ENCODE data around the gene ANO7. TPM values are rescaled to one million over a fixed set of nuclear protein-coding genes. Genes with fewer than 3 reads are reported as not detected.
"Not testable (repeated sequence)": the region's sequence is repeated elsewhere in the genome, so short reads cannot be mapped to it uniquely, and the experiment has no call there.

Gene ANO7
- polyA plus RNA-seq, 3 donors = 2.1 to 2.7 (median 2.5) TPM

DNA sequence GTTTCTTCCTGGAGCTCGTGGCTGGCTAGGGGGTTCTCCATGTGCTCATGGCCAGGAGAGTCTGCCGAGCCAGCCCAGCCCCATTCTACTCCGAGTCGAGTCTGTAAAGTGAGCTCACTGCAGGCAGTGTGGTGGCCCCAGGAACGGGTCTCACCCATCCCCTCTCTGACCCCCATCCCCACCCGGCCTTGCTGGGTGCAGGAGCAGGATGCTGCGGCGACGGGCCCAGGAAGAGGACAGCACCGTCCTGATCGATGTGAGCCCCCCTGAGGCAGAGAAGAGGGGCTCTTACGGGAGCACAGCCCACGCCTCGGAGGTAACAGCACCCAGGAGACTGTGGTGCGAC is 1.4 kb downstream of the ANO7 start:
- DNase-seq = no peak

GRCh38 chr2:241190291-241190981 is 2.0 kb downstream of the ANO7 start:
- DNase-seq = no peak

DNA sequence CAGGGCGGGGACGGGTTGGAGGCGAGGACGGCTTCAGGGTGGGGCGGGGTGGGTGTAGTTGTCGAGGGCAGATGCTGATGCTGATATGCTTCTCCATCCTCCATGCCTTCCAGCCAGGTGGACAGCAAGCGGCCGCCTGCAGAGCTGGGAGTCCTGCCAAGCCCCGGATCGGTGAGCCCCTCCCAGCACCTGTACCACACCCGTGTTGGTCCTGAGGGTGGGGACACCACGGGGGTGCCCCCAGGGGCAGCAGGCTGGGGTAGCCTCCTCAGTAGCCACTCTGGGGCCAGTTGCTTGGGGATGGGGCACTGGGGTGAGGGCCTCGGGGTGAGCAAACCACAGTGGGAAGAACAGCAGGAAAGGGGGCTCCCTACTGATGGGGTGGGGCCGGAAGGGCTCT is 2.6 kb downstream of the ANO7 start:
- no peak for DNase-seq

- DNase-seq = no peak
These were observed 4.8 kb downstream of the ANO7 start for GRCh38 chr2:241193271-241193670.

GRCh38 chr2:241194811-241195210 is 6.3 kb downstream of the ANO7 start:
- DNase-seq = no peak

- no peak for DNase-seq
These were observed 7.1 kb downstream of the ANO7 start for GRCh38 chr2:241195506-241196130.

DNA sequence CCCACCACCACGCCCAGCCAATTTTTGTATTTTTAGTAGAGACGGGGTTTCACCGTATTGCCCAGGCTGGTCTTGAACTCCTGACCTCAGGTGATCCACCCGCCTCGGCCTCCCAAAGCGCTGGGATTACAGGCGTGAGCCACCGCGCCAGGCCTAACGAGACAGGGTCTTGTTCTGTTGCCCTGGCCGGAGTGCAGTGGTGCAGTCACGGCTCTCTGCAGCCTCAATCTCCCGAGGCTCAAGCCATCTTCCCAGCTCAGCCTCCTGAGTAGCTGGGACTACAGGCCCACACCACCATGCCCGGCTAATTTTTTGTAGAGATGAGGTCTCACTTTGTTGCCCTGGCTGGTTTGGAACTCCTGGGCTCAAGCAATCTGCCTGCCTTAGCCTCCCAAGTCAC is 8.8 kb downstream of the ANO7 start:
- not testable (repeated sequence) for DNase-seq

- no peak for DNase-seq
These were observed 9.5 kb downstream of the ANO7 start for GRCh38 chr2:241197947-241198346.

DNA sequence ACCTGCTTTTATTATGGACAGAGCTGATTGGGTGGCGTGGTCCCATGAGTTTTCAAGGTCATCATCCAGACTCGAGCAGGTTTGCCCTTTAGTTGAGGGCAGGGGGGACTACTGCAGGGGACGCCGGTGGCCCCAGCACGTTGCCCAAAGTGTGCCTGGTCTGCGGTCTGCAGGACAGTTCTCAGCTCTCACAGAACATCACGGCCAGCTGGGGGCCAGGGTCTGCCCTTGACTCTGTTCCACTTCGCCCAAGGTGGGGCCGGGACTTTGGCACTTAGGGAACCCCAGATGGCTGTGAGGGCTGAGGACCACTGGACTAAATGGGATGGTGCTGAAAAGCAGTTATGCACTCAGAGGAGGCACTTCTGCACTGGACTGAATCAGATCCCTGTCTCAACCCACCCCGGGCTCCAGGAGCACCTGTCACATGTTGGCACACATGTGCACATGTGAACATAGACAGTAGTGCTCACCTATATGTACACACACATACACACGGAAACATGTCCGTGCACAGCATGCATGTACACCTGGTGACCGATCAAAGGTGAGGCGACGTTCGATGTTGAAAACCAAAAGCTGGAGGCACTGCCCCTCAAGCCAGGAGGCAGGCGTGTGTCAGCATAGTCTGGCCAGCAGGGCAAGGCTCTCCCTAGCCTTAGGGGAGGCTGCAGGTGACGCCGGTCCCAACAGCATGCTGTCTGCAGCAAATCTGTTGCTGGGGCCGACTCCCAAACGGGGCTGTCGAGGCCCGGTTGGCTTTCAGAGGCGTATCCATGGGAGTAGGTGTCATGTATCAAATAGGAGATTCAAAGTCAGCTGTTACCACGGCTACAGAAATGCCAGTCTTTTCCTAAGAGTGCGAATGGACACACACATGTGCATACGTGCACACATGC is 10.2 kb downstream of the ANO7 start:
- DNase-seq = no peak

DNA sequence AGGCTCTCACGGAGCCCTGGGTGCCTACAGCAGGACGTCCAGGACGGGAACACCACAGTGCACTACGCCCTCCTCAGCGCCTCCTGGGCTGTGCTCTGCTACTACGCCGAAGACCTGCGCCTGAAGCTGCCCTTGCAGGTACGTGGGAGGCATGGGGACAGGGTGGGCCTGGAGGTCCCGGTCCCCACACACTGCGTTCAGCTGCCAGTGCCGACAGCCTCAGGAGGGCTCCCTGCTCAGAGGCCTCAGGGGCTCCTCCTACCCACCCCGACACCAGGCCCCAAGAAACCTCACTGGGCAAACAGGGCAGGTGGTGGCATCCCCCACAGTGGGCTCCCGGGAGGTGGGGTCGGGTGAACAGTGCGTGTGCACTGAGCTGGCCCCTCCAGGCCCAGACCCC is 10.8 kb downstream of the ANO7 start:
- DNase-seq = no peak

GRCh38 chr2:241199897-241200821 is 11.7 kb downstream of the ANO7 start:
- DNase-seq = no peak

DNA sequence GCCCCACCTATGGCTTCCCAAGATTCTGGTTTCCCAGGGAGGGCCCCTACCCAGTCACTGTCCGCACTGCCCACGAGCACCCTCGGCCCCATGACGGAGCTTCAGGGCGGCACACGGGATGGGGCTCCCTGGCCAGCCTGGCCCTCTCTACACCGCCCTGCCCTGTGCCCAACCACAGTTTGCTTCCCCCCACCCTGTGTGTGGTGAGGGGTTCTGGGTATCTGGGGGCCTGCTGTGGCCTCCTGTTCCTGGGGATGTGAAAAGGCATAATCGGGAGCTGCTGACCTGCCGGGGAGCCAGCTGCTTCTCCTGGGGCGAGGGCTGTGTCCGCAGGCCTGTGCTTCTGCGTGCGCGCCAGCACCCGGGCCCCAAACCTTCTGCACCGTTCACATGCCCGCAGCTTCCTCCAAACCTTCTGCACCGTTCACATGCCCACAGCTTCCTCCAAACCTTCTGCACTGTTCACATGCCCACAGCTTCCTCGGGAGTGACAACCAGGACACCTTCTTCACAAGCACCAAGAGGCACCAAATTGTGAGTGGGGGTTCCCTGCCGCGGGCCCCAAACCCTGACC is 12.4 kb downstream of the ANO7 start:
- DNase-seq = no peak

GRCh38 chr2:241201445-241202267 is 13.2 kb downstream of the ANO7 start:
- no peak for DNase-seq

DNA sequence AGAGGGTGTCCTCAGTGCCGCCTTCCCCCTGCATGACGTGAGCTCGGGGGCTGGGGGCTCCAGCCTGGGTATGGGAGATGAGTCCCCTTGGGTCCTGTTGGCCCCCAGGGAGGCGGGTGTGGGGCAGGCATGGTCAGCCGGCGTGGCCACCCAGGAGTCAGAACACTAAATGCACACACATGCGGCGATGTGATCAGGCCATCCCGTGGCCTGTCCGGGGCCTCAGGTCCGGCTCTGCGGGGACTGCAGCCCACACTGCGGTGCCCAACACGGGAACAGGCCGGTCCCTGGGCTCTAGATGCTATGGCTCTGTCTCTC is 13.8 kb downstream of the ANO7 start:
- no peak for DNase-seq

- no peak for DNase-seq
These were observed 14.2 kb downstream of the ANO7 start for GRCh38 chr2:241202681-241203080.

- no peak for DNase-seq
These were observed 14.9 kb downstream of the ANO7 start for GRCh38 chr2:241203218-241204009.

DNA sequence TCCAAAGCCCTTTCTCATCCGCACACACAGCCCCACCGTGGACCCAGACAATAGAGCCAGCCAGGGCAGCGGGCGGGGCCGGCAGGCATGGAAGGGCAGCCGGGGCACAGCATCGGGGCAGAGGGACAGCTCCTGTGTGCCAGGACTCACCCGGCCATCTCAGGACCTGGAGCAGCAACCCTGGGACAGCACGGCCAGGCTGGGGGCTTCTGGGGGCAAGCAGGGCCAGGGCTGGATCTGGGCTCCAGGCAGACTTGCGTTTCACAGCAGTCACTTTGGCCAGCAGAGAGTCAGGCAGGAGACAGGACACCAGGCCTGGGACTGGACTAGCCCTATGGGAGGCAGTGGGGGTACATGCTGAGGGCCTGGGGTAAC is 15.5 kb downstream of the ANO7 start:
- no peak for DNase-seq

DNA sequence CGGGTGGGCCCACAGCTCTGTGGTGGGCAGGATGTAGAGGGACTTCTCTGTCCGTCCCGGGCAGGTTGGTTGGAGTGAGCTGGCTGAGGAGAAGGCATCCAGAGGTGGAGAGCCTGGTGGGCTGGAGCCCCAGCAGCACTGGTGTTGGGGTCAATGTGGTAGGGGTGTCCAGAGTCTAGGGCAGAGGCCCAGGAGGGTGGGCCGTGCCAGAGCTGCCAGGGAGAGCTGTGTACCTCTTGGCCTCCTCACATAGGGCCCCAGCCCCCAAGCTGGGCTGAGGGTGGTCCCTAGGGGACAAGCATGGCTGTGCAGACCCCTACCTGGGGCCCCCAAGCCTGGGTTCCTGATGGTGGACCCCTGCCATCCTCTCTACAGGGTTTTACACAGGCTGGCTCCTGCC is 16.0 kb downstream of the ANO7 start:
- no peak for DNase-seq

- DNase-seq = no peak
These were observed 16.6 kb downstream of the ANO7 start for GRCh38 chr2:241205086-241205485.

- no peak for DNase-seq
These were observed 18.7 kb downstream of the ANO7 start for GRCh38 chr2:241207151-241207550.
